ENCODE results near the gene SLC1A4.

The SLC1A4 gene

DNA sequence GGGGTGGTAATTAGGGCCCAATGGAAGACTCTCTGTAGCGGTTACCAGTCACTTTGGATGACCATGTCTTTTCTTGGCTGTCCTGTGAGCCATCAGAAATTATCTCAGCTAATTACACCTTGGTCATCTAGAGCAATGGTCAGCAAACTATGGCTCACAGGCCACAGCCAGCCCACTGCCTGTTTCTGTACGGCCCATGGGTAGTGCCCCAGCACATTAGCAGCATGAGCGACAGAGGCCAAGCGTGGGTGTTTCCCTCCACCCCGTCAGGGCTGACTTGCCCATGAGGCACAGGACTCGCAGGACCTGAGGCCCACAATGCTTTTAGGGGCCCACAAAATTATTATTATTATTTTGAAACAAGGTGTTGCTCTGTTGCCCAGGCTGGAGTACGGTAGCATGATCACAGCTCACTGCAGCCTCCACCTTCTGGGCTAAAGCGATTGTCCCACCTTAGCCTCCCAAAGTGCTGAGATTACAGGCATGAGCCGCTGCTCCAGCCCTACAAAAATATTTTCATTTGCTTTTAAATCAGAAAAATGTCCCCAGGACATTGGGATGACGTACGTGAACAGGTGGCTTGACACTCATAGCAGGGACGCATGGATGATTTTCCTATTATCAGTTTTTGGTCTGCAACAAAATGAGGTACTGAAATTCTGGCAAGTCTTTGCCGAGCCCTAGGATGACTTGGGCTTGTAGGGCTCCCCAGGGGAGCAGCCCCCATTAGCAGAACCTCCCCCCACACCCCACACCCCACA, 37.7 kb downstream of the SLC1A4 start:
- TF ChIP-seq, protein P1, sequence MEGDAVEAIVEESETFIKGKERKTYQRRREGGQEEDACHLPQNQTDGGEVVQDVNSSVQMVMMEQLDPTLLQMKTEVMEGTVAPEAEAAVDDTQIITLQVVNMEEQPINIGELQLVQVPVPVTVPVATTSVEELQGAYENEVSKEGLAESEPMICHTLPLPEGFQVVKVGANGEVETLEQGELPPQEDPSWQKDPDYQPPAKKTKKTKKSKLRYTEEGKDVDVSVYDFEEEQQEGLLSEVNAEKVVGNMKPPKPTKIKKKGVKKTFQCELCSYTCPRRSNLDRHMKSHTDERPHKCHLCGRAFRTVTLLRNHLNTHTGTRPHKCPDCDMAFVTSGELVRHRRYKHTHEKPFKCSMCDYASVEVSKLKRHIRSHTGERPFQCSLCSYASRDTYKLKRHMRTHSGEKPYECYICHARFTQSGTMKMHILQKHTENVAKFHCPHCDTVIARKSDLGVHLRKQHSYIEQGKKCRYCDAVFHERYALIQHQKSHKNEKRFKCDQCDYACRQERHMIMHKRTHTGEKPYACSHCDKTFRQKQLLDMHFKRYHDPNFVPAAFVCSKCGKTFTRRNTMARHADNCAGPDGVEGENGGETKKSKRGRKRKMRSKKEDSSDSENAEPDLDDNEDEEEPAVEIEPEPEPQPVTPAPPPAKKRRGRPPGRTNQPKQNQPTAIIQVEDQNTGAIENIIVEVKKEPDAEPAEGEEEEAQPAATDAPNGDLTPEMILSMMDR (IDR thresholded peaks at IDR 0.05; ENCODE audit: borderline replicate concordance, control extremely low read depth, extremely low read depth, insufficient read depth, missing control alignments) = no peak
- DNase-seq (ENCODE audit: low spot score) = peak; percentile 54
- in situ Hi-C loops (cut with MboI; ENCODE audit: low sequenced_read_pairs, unreplicated experiment) = loop anchor here (25.0 kb wide), 3 partner anchors 415 to 690 kb away; partner anchors contain the start of gene AFTPH

DNA sequence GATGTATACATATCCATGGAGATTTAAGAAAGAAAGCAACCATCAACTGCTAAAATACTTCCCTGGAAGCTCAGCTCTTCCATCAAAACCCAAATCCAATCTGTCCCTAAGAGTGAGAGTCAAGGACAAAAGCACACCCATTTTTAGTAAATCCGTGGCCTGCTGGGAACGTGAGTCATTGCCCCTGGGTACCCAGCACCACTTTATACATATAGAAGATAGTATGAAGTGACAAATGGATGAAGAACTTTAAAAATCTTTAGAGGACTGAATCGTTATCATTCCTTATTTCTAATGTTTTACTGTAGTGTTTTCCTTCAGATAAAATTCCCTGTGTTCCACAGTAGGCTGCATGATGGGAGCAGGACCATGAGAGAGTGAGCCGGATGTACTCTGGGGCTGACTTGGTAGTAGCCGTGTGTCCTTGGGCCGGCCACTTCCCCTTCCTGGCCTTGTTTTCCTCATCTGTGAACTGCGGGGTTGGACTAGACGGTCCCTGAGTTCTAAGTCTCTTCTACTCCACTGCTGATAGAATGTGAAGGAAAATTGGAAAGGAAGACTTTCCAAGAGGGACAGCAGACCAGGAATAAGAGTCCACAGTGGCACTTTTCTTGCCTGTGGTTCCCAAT, 38.5 kb downstream of the SLC1A4 start:
- TF ChIP-seq, protein P1 (IDR thresholded peaks at IDR 0.05; ENCODE audit: borderline replicate concordance, control extremely low read depth, extremely low read depth, insufficient read depth, missing control alignments) = no peak
- DNase-seq (ENCODE audit: low spot score) = no peak
- in situ Hi-C loops (cut with MboI; ENCODE audit: low sequenced_read_pairs, unreplicated experiment) = loop anchor here (25.0 kb wide), 3 partner anchors 415 to 690 kb away; partner anchors contain the start of gene AFTPH

DNA sequence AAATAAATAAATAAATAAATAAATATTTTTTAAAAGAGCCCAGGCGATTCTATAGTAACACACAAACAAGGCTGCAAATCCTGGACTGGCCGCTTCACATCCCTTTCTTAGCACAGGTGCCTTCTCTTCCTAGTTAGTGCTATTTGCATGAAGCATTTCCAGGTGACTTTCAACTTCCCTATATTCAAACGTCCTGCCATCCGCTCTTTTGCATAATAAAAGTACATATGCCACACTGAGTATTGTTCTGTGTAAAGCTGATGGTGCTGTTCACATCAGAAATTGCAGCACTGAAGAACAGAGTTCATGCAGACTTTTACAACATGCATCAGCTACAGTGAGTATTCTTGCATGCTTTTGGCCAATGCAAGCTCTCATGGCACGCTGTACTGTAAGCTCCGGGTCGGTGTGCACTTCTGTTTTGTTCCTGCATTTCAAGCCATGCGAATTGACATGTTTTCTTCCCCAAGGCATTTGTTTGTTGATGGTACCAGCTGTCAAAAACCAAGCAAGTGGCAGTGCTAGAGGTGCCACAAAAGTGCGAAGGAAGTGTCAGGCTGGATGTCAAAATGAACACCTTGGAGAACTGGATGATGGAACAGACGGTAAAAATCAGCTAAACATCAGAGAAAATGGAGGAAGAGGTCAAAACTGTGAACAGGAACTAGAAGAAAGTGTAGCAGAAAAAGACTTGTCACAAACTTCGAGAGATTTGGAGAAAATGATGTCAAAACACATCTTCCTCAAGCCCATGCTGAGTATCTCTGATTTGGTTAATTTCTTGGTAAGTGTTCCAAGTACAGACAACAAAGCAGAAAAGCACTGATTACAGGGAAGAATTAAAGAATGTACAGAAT, 41.5 kb downstream of the SLC1A4 start:
- TF ChIP-seq, protein P1 (IDR thresholded peaks at IDR 0.05; ENCODE audit: borderline replicate concordance, control extremely low read depth, extremely low read depth, insufficient read depth, missing control alignments) = no peak
- in situ Hi-C loops (cut with MboI; ENCODE audit: low sequenced_read_pairs, unreplicated experiment) = loop anchor here (25.0 kb wide), 3 partner anchors 418 to 693 kb away; partner anchors contain the start of gene AFTPH
- DNase-seq (ENCODE audit: low spot score) = no peak

- in situ Hi-C loops (cut with MboI; ENCODE audit: low sequenced_read_pairs, unreplicated experiment) = loop anchor here (25.0 kb wide), 3 partner anchors 419 to 694 kb away; partner anchors contain the start of gene AFTPH
- no peak for DNase-seq (ENCODE audit: low spot score)
- TF ChIP-seq, protein P1 (IDR thresholded peaks at IDR 0.05; ENCODE audit: borderline replicate concordance, control extremely low read depth, extremely low read depth, insufficient read depth, missing control alignments) = no peak
Observed at GRCh38 chr2:65031341-65032018, 42.3 kb downstream of the SLC1A4 start.

GRCh38 chr2:65032019-65032975, 43.1 kb downstream of the SLC1A4 start:
- DNase-seq (ENCODE audit: low spot score) = no peak
- TF ChIP-seq, protein P1 (IDR thresholded peaks at IDR 0.05; ENCODE audit: borderline replicate concordance, control extremely low read depth, extremely low read depth, insufficient read depth, missing control alignments) = no peak
- in situ Hi-C loops (cut with MboI; ENCODE audit: low sequenced_read_pairs, unreplicated experiment) = loop anchor here (25.0 kb wide), 3 partner anchors 420 to 695 kb away; partner anchors contain the start of gene AFTPH

Measured in GM13976 (cell line).